ENCODE data around the gene ADAMTSL3.
"Not testable (repeated sequence)": the region's sequence is repeated elsewhere in the genome, so short reads cannot be mapped to it uniquely, and the experiment has no call there.

The ADAMTSL3 gene

DNA sequence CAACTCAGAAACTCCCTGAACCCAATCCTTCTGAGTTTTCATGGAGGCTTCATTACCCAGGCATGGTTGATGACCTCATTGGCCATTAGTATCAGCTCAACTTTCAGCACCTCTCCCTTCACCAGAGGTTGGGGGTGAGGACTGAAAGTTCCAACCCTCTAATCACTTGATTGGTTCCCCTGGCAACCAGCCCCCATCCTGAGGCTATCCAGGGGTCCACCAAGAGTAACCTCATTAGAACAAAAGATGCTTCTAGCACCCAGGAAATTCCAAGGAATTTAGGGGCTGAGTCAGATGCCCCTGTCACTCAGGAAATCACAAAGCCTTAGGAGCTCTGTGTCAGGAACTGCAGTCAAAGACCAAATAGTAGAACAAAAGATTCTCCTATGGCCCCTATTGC is 43.8 kb downstream of the ADAMTSL3 start:
- in situ Hi-C loops (cut with HindIII; ENCODE audit: low sequenced_read_pairs) = no loop called here

DNA sequence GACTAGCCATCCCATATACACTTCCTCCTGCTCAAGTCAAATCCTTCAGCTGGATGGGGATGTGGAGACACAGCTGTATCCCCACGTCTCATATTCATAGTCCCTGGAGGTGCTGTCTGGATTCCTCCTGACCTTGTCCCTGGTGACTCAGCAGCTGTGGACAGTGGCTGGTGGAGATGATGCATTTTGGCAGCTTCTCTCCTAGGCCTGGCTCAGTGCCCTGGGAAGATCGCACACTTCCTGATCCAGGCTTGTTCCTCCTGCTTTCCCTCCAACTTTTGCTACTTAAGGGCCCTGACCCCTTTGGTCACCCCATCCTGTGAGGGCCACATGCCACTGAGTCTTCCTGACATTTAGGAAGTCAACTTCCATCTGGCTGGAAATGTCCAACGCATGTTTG is 44.4 kb downstream of the ADAMTSL3 start:
- in situ Hi-C loops (cut with HindIII; ENCODE audit: low sequenced_read_pairs) = no loop called here

DNA sequence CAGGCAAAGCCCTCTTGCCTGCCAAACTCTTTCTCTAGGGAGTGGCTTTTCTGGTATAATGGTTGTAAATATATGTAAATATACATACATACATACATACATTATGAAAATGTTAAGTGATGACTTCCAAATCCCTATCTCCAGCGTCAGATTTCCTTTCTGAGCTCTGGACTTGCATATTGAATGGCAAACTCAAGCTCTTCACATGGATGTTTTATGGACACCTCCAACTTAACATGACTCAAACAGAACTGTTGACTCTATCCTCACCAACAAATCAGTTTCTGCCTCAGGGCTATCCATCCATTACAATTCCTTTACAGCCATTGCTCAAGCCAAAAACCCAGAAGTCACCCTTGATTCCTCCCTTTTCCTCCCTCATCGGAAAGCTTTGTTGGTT is 45.1 kb downstream of the ADAMTSL3 start:
- in situ Hi-C loops (cut with HindIII; ENCODE audit: low sequenced_read_pairs) = no loop called here

DNA sequence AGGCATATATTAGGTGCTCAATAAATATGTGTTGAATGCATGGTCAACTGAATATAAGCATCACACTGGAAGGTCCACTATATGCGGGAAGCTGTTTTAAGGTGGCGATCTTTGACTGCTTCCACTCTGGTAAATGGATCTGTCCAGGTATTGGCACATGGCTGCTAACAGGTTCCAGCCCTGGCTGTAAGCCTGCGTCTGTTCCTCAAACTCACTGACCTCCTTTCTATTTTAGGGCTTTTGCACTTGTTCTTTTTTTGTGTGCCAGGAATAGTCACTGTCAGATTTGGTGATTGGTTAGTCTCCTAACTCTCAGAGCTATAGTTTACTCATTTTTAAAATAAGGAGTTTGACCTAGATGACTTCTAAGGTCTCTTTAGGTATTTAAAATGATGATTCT is 46.2 kb downstream of the ADAMTSL3 start:
- in situ Hi-C loops (cut with HindIII; ENCODE audit: low sequenced_read_pairs) = no loop called here

DNA sequence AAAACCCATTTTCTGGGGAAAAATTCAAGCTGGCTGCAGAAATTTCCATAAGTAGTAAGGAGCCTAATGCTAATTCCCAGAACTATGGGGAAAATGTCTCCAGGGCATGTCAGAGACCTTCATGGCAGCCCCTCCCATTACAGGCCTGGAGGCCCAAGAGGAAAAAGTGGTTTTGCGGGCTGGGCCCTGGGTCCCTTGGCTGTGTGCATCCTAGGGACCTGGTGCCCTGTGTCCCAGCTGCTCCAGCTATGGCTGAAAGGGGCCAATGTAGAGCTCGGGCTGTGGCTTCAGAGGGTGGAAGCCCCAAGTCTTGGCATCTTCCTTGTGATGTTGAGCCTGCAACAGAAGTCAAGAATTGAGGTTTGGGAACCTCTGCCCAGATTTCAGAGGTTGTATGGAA is 48.4 kb downstream of the ADAMTSL3 start:
- in situ Hi-C loops (cut with HindIII; ENCODE audit: low sequenced_read_pairs) = not testable (repeated sequence)

DNA sequence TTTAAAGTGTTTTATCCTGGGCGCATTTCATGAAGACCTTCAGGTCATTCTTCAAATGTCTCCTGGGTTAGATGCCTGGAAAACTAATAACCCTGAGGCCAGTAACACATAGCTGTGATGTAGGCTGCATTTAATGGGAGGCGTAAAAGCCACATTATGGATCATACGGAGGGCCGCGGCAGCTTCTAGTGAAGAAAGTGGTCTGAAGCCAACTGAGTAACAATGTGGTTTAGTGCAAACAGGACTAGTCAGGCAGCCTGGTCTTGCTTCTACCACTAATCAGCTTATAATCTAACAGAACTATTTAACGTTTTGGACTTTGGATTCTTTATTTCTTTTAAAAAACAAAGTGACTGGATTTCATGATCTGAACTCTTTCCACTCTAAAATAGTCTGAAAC is 54.4 kb downstream of the ADAMTSL3 start:
- in situ Hi-C loops (cut with HindIII; ENCODE audit: low sequenced_read_pairs) = no loop called here

DNA sequence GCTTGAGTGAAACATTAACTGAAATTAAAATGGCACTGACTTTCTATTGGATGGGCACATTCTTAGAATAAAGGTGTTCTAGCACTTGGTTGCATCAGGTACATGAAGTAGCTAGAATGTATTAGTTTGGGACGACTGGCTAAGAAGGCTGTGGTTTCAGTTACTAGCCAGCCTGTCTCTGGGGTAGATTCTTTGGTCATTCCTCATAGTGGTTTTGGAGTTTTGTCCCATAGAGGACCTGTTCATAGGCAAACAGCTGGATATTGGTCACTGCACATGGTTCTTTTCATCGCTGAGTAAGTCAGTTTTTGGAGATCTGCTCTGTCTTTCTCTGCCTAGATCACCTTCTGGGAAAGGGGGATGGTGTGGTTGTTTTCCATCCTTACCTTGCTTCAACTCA is 55.3 kb downstream of the ADAMTSL3 start:
- in situ Hi-C loops (cut with HindIII; ENCODE audit: low sequenced_read_pairs) = no loop called here

DNA sequence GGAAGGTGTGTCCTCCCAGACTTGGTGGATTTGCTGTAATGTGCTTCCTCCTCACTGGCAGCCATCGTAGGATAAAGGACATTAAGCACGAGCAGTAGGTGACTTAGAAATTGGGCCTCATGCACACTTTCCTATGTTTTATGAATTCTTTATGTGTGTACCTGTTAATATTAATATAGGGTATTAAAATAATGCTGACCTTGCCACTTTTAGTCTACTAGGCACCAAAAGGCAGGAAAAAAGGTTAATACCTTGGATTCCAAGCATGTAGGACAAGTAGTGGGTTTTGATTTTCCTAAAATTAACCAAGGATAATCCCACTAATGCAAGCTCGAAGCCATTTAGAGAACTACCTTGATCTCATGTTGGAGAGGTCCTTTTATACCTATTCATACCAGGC is 55.9 kb downstream of the ADAMTSL3 start:
- in situ Hi-C loops (cut with HindIII; ENCODE audit: low sequenced_read_pairs) = no loop called here

DNA sequence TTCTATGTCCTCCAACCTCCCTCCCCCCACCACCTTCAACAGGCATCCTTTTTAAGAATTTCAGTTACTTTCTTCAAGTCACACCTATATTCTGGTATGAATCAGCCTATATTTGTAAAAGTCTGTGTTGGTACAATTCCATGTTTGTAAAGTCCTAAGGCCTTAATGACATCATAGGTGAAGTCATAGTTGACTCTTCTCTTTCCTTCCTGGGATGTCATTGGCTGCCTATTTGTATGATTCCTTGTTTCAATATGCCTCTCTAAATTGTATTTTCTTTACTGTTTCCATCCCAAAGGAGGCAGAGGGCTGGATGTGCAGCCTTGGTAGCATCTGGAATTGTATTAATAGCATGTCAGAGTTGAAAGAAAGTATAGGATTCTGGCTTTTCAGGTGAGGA is 56.5 kb downstream of the ADAMTSL3 start:
- in situ Hi-C loops (cut with HindIII; ENCODE audit: low sequenced_read_pairs) = no loop called here

DNA sequence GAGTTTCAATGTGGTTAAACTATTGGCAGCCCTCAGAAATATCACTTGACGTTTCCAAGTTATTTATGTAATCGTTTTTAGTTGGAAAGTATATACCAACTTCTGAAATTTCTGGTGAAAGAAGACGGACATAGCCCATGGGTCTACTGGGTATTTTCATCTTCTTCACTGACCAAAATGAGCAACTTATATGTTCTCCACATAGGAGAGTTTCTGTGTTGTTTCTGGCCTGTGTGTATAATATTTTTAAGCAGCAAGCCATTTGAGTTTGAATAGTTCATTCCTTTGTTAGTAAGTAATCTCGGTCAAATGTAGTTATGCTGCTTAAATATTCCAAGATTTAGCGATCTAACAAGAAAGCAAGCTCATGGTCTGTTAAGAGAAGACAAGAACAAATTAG is 57.3 kb downstream of the ADAMTSL3 start:
- in situ Hi-C loops (cut with HindIII; ENCODE audit: low sequenced_read_pairs) = no loop called here

DNA sequence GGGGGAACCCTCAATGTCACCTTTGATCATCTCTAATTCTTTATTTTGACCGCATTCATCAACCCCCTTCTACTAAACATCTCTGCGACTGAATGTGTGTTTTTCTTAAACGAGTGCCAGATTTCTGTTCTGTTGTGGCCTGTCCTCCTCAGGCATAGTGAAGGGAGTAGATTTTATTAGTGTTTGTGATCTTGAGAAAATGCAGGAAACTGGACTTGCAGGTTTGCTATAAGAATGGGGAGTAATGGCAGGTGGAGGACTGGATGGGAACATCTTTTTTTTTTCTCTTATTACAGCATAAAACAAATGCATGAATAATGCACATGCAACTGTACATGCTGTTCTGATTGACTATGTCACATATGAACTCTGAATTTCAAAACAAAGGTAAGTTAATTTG is 59.3 kb downstream of the ADAMTSL3 start:
- in situ Hi-C loops (cut with HindIII; ENCODE audit: low sequenced_read_pairs) = no loop called here

DNA sequence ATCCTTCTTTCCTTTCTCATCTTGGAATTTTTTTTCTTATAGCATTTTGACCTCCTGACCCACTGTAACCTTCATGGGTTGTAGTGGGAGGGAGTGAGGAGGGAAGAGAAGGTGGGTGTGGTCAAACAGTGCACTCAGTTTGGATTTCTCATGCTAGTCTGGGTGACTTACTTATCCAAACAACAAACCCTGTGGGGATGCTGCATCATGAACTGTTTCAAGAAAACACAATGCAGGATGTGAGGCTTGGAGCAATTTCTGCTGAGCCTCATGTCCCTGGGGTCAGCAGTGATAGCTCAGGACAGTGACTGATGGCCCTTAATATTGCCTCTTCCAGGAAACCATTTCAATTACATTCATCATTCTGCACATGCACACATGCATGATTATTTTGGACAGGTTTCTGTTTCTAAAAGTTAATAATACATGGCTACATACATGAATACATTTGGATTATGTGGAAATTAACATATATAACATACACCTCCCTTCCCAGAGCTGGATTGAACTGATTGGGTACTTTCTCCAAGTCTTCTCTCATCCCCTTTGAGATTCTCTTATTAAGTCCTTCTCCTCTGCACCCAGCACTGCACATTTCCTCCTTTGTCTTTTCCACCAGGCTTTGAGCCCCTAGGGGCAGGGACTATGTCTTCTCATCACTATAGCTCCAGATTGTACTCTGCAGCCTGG is 61.2 kb downstream of the ADAMTSL3 start:
- in situ Hi-C loops (cut with HindIII; ENCODE audit: low sequenced_read_pairs) = no loop called here

DNA sequence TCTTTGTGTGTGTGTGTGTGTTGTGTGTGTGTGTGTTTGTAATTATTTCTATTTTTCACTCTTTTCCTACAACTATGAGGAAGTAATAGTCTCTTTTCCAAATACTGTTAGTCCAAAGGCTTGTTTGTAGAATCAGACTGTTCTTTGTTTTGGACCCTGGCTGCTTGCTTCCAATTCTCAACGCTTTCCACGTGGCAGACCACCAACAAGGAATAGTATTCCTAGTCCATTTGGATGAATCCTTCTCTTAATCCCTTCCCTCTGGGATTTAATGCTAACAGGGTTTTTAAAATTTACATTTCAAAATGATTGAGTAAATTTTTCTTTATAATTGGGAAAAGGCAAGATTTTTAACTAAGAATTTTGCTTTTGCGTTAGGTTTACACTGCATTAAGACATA is 62.7 kb downstream of the ADAMTSL3 start:
- in situ Hi-C loops (cut with HindIII; ENCODE audit: low sequenced_read_pairs) = no loop called here

DNA sequence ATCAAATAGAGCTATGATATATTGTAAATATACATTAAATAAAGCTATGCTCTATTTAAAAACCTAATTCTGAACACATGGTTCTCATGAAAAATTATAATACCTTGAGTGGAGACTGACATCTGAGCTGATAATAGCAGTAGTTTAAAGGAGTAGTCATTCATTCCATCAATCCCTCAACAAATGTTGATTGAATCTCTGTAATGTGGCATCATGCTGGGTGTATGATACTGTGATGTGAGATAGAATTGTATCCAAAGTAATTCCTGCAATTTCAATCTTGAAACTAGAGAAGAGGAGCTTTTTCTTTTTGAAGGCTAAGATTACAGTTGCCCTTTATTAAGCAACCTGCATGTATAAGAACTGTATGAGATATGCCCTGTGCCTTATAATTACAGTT is 63.1 kb downstream of the ADAMTSL3 start:
- in situ Hi-C loops (cut with HindIII; ENCODE audit: low sequenced_read_pairs) = no loop called here

DNA sequence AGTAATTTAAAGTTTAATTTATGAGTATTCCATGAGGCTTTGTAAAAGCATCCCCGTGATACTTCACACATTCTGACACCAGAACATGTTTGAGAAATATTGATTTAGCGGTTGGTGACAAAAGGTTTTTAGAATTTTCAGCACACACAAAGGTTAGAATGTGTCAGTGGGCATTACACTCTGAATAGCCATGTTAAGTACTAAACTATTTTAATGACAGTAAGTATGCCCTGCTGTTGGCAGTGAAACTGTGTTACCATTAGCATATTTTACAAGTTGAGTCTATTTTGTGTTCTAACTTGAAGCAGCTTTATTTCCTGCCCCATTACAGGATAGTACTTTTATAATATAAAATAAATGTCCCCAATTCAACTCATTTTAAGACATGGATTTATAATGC is 66.5 kb downstream of the ADAMTSL3 start:
- in situ Hi-C loops (cut with HindIII; ENCODE audit: low sequenced_read_pairs) = no loop called here

DNA sequence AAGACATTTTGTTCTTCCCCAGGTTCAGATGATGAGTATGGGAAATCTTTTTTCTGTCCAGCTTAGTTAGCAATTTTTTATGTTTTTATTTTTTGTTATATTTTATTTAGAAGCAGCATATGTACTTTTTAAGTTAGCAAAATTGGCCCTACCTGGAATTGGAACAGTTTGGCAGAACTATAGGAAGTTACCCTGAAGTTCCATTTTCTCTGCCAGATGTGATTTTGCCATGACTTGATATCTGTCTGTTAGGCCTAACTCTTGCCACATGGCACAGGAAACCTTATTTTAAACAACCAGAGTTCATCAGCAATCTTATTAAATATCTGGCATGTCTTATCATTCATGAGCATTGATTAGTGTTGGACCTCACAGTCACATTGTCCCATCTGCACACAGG is 67.1 kb downstream of the ADAMTSL3 start:
- in situ Hi-C loops (cut with HindIII; ENCODE audit: low sequenced_read_pairs) = no loop called here

DNA sequence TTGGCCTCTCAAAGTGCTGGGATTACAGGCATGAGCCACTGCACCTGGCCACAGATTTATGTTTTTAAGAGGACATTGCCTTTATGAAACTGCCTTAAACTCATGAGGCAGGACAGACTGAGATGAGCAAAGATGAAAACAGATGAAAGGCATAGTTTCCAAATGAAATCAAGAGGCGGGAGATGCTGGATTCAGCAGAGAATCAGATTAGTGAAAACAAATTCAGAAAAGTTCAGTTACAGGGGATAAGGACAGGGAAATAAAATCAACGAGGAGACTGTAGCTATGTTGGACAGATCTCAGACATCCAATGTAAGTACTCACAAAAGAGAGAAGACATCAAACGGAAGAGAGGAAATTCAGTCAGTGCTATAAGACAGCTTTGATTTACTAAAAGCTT is 68.1 kb downstream of the ADAMTSL3 start:
- in situ Hi-C loops (cut with HindIII; ENCODE audit: low sequenced_read_pairs) = no loop called here

DNA sequence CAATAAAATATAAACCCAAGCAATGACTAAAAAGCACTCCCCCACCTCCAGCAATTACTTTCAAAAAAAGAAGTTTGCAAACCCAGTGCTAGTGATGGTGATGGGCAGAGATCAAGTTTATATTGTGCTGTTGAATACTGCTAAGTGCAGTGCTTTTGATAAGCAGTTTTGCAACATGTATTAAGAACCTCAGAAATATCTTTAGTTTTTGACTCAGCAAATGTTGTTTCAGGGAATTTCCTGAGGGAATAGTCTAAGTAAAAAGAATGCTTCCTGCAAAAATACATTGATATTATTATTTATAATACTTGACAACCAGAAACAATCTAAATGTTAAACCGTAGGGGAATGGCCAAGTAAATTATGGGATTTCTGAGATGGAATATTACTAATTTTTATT is 69.3 kb downstream of the ADAMTSL3 start:
- in situ Hi-C loops (cut with HindIII; ENCODE audit: low sequenced_read_pairs) = no loop called here

DNA sequence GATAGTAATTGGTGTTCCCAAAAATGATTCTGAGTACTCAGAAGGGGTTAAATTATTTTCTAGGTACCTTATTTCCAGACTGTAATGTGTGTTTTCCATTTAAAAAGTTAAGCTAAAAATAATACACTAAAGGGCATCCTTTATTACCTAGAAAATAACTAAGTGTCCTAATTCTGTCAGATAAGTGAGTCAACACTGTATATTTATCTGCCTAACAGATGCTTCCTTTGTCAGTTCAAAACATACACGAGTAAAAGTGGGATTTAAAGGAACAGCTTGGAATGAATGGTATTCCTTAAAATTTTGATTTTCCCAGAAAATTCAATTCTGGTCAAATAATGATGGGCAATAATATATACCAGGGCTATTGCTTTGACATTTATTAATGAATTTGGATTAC is 78.3 kb downstream of the ADAMTSL3 start:
- in situ Hi-C loops (cut with HindIII; ENCODE audit: low sequenced_read_pairs) = no loop called here

DNA sequence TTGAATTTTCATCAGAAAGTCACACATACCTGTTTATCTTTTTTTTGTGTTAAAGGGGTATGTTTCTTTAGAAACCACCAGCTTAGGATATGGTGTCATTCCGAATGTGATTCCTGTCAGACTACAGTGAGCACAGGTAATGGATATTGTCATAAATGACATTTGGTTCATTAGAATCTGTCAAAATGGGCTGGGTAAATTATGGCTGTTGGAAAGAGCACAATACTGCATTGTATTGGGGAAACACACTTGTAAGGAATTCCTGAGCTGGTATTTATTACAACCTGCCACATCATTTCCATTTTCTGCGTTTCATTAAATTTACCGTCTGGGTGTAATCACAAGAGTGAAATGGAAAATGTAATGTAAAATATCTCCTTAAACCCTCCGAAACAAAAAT is 78.8 kb downstream of the ADAMTSL3 start:
- in situ Hi-C loops (cut with HindIII; ENCODE audit: low sequenced_read_pairs) = no loop called here

DNA sequence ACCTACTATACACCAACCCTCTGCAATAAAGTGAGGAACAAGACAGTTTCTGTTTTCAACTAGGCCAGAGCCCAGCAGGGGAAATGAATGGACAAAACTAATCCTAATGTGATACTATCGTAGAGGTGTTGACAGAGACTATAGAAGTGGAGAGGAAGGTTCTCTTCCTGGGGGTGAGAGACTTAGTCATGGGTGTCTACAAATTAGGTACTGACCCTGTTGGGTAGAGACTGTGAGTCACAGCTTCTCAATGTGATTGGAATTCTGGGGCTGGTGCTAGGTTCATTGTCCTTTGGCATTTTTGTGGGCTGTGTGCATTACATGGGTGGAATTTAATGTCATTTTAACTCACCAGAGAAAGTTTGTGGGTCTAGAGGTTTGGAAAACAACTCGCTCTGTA is 79.3 kb downstream of the ADAMTSL3 start:
- in situ Hi-C loops (cut with HindIII; ENCODE audit: low sequenced_read_pairs) = no loop called here

DNA sequence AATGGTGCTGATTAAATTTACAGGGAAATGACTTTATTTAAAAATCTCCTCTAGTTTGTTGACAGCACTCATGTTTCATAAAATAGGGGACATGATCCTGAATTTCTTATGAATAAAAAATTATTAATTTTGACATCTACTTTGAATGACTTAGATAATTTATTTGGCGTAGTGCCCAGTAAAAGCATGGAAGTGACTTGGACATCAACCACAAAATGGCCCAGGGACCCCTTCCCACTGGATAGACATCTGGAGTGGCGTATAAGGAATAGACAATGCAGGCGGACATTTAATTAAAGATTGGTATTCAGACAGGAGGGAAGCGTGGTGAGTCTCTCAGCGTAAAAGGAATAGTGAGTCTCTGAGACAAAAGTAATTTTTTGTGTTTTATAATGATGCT is 79.8 kb downstream of the ADAMTSL3 start:
- in situ Hi-C loops (cut with HindIII; ENCODE audit: low sequenced_read_pairs) = no loop called here

DNA sequence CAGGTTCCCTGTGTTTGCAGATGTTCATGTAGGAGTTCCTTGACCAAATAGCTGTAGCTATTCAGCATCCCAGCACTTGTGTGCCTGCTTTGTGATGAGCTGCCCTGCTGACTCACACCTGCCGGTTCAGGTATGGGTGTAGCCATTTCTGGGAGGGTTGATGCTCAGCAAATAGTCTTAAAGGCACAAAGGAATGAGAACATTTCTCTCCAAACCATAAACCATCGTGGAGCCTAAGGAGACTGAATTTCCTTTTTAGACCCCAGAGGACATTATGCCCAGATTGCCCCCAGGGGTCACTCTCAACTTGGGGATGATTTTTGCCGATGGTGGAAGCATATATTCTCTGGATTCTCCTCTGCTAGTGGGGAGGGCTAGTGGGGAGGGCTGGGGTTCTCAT is 80.6 kb downstream of the ADAMTSL3 start:
- in situ Hi-C loops (cut with HindIII; ENCODE audit: low sequenced_read_pairs) = no loop called here
